GM10248 (cell line): ENCODE data around the gene PHYH.

Experiments used
- CTCF ChIA-PET: fragments of 300-600 bp; sonication (Branson Sonifier 250); formaldehyde crosslinking; extraction: SDS; loops from one replicate; lab custom pipeline; 2021; ENCODE audit warnings: antibody characterized with exemption; lab: Yijun Ruan, JAX
- POLR2A ChIA-PET: fragments of 350-650 bp; sonication (Branson Sonifier 250); formaldehyde crosslinking; extraction: SDS; loops from one replicate; lab custom pipeline; 2020; ENCODE audit warnings: antibody characterized with exemption; lab: Yijun Ruan, JAX
- DNase-seq: peaks from one replicate; pipeline ENCODE4 v3.0.0; 2012; ENCODE audit errors: extremely low spot score
- TF ChIP-seq, protein P1 (sequence below): IDR thresholded peaks from 2 replicates; pipeline ENCODE4 v1.5.1; 2012; ENCODE audit warnings: mild to moderate bottlenecking, low read depth; ENCODE audit errors: extremely low read depth, missing control alignments, control extremely low read depth

Gene PHYH

DNA sequence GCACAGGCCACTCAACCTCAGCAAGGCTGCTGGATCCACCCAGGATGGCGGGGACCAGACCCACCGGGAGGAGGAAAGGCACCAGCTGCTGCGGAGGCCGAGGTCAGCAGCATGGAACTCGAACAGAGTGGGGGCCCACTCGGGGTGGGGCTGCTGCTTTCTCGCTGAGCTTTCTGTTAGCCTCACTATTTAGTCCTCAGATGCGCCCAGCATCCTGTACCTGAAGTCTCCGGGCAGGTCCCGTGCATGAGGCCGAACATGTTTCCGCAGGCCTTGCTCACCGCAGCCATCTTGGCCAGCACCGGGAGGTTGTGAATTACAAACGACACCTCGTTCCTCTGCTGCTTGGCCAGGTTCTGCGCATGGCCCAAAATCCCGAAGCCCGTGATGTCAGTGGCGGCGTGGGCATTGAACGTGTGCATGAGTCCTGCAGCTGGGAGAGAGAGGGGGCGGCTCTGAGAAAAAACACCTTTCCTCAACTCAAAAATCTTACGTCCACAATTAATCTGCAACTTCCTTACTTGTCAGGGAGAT lies 22.8 kb upstream of the PHYH start:
- DNase-seq, result no peak
- ChIA-PET POLR2A (no interaction called here), CTCF (interaction anchor here (1.2 to 2.0 kb wide), 3 partner anchors 13 to 118 kb away, joined by 3 to 10 read pairs (median 3); no protein-coding TSS in a partner anchor)
- TF ChIP-seq, protein P1, sequence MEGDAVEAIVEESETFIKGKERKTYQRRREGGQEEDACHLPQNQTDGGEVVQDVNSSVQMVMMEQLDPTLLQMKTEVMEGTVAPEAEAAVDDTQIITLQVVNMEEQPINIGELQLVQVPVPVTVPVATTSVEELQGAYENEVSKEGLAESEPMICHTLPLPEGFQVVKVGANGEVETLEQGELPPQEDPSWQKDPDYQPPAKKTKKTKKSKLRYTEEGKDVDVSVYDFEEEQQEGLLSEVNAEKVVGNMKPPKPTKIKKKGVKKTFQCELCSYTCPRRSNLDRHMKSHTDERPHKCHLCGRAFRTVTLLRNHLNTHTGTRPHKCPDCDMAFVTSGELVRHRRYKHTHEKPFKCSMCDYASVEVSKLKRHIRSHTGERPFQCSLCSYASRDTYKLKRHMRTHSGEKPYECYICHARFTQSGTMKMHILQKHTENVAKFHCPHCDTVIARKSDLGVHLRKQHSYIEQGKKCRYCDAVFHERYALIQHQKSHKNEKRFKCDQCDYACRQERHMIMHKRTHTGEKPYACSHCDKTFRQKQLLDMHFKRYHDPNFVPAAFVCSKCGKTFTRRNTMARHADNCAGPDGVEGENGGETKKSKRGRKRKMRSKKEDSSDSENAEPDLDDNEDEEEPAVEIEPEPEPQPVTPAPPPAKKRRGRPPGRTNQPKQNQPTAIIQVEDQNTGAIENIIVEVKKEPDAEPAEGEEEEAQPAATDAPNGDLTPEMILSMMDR, result no peak

DNA sequence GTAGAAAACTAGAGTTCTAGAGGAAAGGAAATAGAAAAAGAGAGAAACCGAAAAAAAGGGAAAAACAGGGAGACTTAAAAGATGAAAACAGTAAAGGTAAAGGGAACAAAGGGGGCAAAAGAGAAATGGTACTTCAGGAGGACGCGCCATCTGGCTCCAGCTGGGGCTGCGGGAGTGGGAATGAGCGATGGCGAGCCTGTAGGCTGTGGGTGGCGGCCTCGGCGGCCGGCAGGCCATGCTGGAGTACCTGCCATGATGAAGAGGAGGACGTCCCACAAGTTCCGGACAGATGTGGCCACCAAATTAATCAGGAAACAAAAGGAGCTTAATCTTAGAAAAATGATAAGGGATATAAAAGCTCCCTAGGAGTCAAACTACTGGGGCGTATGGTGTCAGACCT lies 21.7 kb upstream of the PHYH start:
- CTCF ChIA-PET, result interaction anchor here (1.2 to 2.0 kb wide), 2 partner anchors 19 to 119 kb away, joined by 3 to 10 read pairs; no protein-coding TSS in a partner anchor
- POLR2A ChIA-PET, result interaction anchor here (0.7 kb wide), 1 partner anchor 14 kb away, joined by 3 read pairs; no protein-coding TSS in a partner anchor
- TF ChIP-seq, protein P1, result no peak
- no peak for DNase-seq

DNA sequence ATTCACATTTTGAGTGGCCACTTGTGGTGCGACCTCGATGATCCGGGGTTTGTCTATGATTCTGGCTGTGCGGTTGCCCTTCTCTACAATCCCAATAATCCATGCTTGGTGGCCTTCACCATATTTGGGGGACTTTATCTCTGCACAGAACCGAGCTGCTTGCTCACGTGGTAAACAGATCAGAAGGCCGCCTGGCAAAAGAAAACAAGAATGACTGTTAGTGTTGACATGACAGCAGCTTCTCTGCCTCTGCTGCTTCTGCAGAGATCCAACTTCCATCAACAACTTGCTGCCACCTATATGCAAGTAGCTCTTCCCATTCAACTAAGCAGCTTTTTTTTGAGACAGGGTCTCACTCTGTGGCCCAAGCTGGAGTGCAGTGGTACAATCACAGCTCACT lies 19.3 kb upstream of the PHYH start:
- ChIA-PET CTCF (interaction anchor here (0.6 to 1.5 kb wide), 5 partner anchors 8 to 159 kb away, joined by 3 to 4 read pairs (median 3); no protein-coding TSS in a partner anchor), POLR2A (no interaction called here)

GRCh38 chr10:13317474-13317873 lies 17.6 kb upstream of the PHYH start:
- no peak for DNase-seq
- TF ChIP-seq, protein P1, result no peak
- CTCF ChIA-PET, result interaction anchor here (1.0 to 3.9 kb wide), 3 partner anchors 10 to 34 kb away, joined by 3 to 30 read pairs (median 4); partner anchors contain the start of gene PHYH
- POLR2A ChIA-PET, result interaction anchor here (0.8 kb wide), 1 partner anchor 15 kb away, joined by 8 read pairs; no protein-coding TSS in a partner anchor

More for the DNA sequence above, 19.3 kb upstream of the PHYH start:
- TF ChIP-seq, protein P1, result no peak
- no peak for DNase-seq

- no peak for DNase-seq
- ChIA-PET POLR2A (interaction anchor here (0.8 kb wide), 1 partner anchor 14 kb away, joined by 8 read pairs; no protein-coding TSS in a partner anchor), CTCF (interaction anchor here (1.0 to 3.9 kb wide), 4 partner anchors 9 to 55 kb away, joined by 3 to 30 read pairs (median 4); partner anchors contain the start of gene PHYH)
- TF ChIP-seq, protein P1, result no peak
Observed at GRCh38 chr10:13316635-13317311, 16.9 kb upstream of the PHYH start.

DNA sequence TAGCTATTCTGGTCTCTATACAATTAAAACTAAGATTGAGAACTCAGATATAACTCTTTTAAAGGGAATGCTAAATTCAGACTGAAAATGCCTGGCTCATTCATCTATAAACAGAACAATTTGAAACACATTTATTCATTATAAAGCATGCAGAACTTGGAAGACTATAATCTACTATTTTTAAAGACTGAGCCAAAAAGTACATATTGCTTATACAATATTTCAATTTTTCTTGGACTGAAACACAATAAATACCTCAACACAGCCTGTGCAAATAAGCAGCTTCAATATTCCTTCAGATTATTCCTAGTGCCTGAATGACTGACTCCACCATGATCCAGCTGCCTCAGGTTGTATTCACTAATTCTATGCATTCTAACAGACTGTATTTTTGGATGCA lies 15.5 kb upstream of the PHYH start:
- no peak for DNase-seq
- ChIA-PET POLR2A (no interaction called here), CTCF (interaction anchor here (1.4 to 3.9 kb wide), 3 partner anchors 9 to 57 kb away, joined by 3 to 30 read pairs (median 4); partner anchors contain the start of gene PHYH)
- TF ChIP-seq, protein P1, result no peak
